Ecto neural progenitor cell (in vitro differentiated cells): Measurements from ENCODE around the gene PCDHA8.
"Not testable (repeated sequence)": the region's sequence is repeated elsewhere in the genome, so short reads cannot be mapped to it uniquely, and the experiment has no call there.

Source experiments
- DNase-seq: peaks from one replicate; pipeline ENCODE4 v3.0.0-alpha.2; 2018; ENCODE audit warnings: low spot score

The PCDHA8 gene

DNA sequence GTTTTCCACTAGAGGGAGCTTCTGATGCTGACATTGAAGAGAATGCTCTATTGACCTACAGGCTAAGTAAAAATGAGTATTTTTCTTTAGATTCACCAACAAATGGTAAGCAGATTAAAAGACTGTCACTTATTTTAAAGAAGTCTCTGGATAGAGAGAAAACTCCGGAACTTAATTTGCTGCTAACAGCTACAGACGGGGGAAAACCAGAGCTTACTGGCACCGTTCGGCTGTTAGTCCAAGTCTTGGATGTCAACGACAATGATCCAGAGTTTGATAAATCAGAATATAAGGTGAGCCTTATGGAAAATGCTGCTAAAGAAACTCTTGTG is 28.5 kb downstream of the PCDHA8 start:
- no peak for DNase-seq

DNA sequence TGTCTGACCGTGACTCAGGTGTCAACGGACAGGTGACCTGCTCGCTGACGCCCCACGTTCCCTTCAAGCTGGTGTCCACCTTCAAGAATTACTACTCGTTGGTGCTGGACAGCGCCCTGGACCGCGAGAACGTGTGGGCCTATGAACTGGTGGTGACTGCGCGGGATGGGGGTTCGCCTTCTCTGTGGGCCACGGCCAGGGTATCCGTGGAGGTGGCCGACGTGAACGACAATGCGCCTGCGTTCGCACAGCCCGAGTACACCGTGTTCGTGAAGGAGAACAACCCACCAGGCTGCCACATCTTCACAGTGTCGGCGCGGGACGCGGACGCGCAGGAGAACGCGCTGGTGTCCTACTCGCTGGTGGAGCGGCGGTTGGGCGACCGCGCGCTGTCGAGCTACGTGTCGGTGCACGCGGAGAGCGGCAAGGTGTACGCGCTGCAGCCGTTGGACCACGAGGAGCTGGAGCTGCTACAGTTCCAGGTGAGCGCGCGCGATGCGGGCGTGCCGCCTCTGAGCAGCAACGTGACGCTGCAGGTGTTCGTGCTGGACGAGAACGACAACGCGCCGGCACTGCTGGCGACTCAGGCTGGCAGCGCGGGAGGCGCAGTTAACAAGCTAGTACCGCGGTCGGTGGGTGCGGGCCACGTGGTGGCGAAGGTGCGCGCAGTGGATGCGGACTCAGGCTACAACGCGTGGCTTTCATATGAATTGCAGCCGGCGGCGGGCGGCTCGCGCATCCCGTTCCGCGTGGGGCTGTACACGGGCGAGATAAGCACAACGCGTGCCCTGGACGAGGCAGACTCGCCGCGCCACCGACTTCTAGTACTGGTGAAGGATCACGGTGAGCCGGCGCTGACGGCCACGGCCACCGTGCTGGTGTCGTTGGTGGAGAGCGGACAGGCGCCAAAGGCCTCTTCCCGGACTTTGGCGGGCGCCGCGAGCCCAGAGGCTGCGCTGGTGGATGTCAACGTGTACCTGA is 29.5 kb downstream of the PCDHA8 start:
- no peak for DNase-seq

DNA sequence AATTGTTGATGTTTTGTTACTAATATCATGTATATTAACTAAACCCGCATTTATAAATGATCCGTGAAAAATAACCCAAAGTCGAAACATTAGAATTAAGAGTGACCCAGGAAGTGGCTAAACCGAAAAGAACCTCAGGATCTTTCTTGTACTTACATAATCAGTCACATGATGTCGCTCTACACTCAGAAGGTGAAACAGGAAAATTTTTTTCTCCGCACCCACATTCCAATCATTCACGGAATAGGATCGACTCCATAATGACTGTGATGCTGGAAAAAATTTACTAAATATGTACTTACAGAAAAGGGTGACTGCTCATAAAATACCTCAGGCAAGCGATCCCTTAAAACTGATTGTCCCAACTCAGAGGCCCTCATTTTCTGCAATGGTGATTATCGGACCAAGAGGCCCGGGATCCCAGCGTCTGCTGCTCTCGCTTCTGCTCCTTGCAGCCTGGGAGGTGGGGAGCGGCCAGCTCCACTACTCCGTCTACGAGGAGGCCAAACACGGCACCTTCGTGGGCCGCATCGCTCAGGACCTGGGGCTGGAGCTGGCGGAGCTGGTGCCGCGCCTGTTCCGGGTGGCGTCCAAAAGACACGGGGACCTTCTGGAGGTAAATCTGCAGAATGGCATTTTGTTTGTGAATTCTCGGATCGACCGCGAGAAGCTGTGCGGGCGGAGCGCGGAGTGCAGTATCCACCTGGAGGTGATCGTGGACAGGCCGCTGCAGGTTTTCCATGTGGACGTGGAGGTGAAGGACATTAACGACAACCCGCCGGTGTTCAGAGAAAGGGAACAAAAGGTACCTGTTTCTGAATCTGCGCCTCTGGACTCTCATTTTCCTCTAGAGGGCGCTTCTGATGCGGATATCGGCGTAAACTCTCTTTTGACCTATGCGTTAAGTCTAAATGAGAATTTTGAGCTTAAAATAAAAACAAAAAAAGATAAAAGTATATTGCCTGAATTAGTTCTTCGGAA is 34.4 kb downstream of the PCDHA8 start, which contains the start of gene PCDHA12:
PCDHA12 (plus strand) TSS at position 224 of the 981 bp plus-strand sequence; CDS start at position 389, 165 bp downstream.
- peak; percentile 61 for DNase-seq

DNA sequence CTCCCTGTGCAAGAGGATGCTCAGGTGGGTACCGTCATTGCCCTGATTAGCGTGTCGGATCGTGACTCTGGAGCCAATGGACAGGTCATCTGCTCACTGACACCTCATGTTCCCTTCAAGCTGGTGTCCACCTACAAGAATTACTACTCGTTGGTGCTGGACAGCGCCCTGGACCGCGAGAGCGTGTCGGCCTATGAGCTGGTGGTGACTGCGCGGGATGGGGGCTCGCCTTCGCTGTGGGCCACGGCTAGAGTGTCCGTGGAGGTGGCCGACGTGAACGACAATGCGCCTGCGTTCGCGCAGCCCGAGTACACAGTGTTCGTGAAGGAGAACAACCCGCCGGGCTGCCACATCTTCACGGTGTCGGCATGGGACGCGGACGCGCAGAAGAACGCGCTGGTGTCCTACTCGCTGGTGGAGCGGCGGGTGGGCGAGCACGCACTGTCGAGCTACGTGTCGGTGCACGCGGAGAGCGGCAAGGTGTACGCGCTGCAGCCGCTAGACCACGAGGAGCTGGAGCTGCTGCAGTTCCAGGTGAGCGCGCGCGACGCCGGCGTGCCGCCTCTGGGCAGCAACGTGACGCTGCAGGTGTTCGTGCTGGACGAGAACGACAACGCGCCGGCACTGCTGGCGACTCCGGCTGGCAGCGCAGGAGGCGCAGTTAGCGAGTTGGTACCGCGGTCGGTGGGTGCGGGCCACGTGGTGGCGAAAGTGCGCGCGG is 35.7 kb downstream of the PCDHA8 start:
- DNase-seq: not testable (repeated sequence)

- no peak for DNase-seq
Observed at GRCh38 chr5:140877262-140877581, 36.2 kb downstream of the PCDHA8 start.

DNA sequence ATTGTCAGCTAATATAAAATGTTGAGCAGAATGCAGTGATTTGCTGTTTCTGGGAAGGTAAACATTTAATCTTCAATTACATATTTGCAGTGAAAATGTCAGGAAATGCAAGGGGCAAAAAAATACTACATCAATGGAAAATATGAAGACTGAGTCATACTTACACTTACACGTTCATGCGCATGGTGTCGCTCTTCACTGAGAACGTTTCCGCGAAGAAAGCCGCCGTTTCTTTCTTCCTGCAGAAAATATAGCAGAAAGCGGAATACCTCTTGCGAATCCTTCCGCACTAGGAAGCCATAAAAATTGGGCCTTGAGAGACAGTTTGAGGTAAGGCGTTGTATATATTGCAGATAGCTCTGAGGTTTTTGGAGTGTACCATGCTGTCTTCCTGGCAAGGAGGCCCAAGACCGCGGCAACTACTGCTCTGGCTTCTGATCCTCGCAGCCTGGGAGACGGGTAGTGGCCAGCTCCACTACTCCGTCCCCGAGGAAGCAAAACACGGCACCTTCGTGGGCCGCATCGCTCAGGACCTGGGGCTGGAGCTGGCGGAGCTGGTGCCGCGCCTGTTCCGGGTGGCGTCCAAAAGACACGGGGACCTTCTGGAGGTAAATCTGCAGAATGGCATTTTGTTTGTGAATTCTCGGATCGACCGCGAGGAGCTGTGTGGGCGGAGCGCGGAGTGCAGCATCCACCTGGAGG is 41.1 kb downstream of the PCDHA8 start, which contains the start of gene PCDHA13:
PCDHA13 (plus strand) TSS at position 236 of the 702 bp plus-strand sequence; CDS start at position 381, 145 bp downstream.
- DNase-seq: peak; percentile 47

DNA sequence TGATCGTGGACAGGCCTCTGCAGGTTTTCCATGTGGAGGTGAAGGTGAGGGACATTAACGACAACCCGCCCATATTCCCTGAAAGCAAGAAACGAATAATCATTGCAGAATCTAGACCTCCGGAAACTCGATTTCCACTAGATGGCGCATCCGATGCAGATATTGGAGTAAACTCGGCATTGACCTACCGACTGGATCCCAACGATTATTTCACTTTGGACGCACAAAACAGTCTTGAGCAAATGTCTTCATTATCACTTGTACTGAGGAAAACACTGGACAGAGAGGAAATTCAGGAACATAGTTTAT is 41.6 kb downstream of the PCDHA8 start:
- DNase-seq: peak; percentile 51

- no peak for DNase-seq
Observed at GRCh38 chr5:140883373-140883772, 42.4 kb downstream of the PCDHA8 start.

DNA sequence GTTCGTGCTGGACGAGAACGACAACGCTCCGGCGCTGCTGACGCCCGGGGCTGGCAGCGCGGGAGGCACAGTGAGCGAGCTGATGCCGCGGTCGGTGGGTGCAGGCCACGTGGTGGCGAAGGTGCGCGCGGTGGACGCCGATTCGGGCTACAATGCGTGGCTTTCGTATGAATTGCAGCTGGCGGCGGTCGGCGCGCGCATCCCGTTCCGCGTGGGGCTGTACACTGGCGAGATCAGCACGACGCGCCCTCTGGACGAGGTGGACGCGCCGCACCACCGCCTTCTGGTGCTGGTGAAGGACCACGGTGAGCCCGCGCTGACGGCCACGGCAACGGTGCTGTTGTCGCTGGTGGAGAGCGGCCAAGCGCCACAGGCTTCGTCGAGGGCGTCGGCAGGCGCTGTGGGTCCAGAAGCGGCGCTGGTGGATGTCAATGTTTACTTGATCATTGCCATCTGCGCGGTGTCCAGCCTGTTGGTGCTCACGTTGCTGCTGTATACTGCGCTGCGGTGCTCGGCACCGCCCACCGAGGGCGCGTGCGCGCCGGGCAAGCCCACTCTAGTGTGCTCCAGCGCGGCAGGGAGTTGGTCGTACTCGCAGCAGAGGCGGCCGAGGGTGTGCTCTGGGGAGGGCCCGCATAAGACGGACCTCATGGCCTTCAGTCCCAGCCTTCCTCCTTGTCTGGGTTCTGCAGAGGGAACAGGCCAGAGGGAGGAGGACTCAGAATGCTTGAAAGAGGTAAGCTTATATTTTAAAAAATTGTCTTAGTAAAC is 43.1 kb downstream of the PCDHA8 start:
- no peak for DNase-seq
